Adrenal gland (tissue), 12 donors: Measurements from ENCODE around the gene MAP2. TPM values are rescaled to one million over a fixed set of nuclear protein-coding genes. Genes with fewer than 3 reads are reported as not detected.

ENCODE experiments used
- DNase-seq, 7 donors: peaks; one replicate each; pipeline ENCODE4 v3.0.0-alpha.2; 2019 to 2020
- H3K27ac ChIP-seq, 5 donors: fragments of 200-600 bp; sonication (generic) in 4 of 5; 1 replicate in 3 of 5; 2 replicates in 2 of 5; pipeline versions ENCODE4 v1.5.1 to v1.8.0; 2016 to 2020; ENCODE audit warnings: mild to moderate bottlenecking in 1 of 5
- H3K27me3 ChIP-seq: fragments of 200-600 bp; 2 replicates; pipeline ENCODE4 v1.8.0; 2021
- H3K36me3 ChIP-seq, 2 donors: fragments of 200-600 bp; replicated peaks in 1 of 2; 1 replicate in 1 of 2; 2 replicates in 1 of 2; pipeline versions ENCODE4 v1.5.1 to v1.8.0; 2018 to 2022
- H3K4me1 ChIP-seq, 2 donors: fragments of 200-600 bp; replicated peaks in 1 of 2; 1 replicate in 1 of 2; 2 replicates in 1 of 2; pipeline versions ENCODE4 v1.5.1 to v1.8.0; 2018 to 2021
- H3K4me3 ChIP-seq, 4 donors: fragments of 200-600 bp; sonication (generic) in 3 of 4; one replicate each; pipeline ENCODE4 v1.5.1; 2016 to 2018
- H3K9me3 ChIP-seq, 3 donors: fragments of 200-600 bp; sonication (generic) in 1 of 3; replicated peaks in 1 of 3; 1 replicate in 2 of 3; 2 replicates in 1 of 3; pipeline versions ENCODE4 v1.5.1 to v1.8.0; 2016 to 2021
- POLR2A ChIP-seq, 2 donors: fragments of 450-650 bp; IDR thresholded peaks; one replicate each; pipeline ENCODE4 v1.6.1; 2017; ENCODE audit warnings: antibody characterized with exemption in 2 of 2, mild to moderate bottlenecking in 2 of 2, moderate library complexity in 1 of 2
- WGBS, 4 donors: extraction: QIAGEN DNeasy Blood & Tissue Kit in 2 of 4; methylation state at CpG; one replicate each; pipeline versions ENCODE4 v1.1.5 to v1.1.7; 2013 to 2017; 5-methylcytosine and 5-hydroxymethylcytosine counted together
- intact Hi-C, 2 donors: fragments of 100-400 bp; cut with DNase I; formaldehyde crosslinking; loops; one replicate each; pipeline versions ENCODE4 v1.14.1 to v1.15.0; 2022 to 2023
- polyA plus RNA-seq, 3 donors: library from polyadenylated mRNA; stranded (reverse); fragments of 200-250 nt in 2 of 3; fragments of 350-450 nt in 1 of 3; fragmentation: Illumina TruSeq in 1 of 3; extraction: RNeasy Lipid Tissue Mini Kit (QIAGEN cat#74804) in 1 of 3; gene quantifications; one replicate each; pipeline ENCODE4 v1.2.3, GENCODE V29; 2013 to 2014
- total RNA-seq, 9 donors: library from RNA; depleted of rRNA in 4 of 9; stranded (reverse); fragments of >200 nt in 4 of 9; fragments of 120-200 nt in 1 of 9; fragmentation: NEBNext Ultra II Directional in 1 of 9; extraction: Animal tissue kit (Norgen Biotek cat#: 25700) in 1 of 9; gene quantifications; one replicate each; pipeline versions ENCODE4 v1.1.0 to v1.2.4, GENCODE V29; 2013 to 2023
- TF ChIP-seq, protein P1 (sequence below), 6 experiments: fragments of 450-650 bp in 4 of 6; fragments of 200-600 bp in 2 of 6; sonication (generic) in 1 of 6; IDR thresholded peaks; 1 replicate in 5 of 6; 2 replicates in 1 of 6; pipeline versions ENCODE4 v1.5.1 to v1.8.0; 2016 to 2021; ENCODE audit warnings: antibody characterized with exemption in 6 of 6, mild to moderate bottlenecking in 2 of 6, moderate library complexity in 1 of 6
- donor health status: healthy with polysubstance abuse.
- donor health status: Bipolar disorder and iron deficiency.
- donor health status: DM: yes; HTN: yes; CAD: no.
- donor health status: DM: no; HTN: no; CAD: no.
- donor health status: DM: no; HTN: no; CAD: no.
- donor health status: DM: yes; HTN: yes; CAD: no.

Gene MAP2
- total and polyA plus RNA-seq, 12 donors = 2.2 to 25.5 (median 6.0) TPM

GRCh38 chr2:209560911-209561310 lies 137.1 kb downstream of the MAP2 start:
- Histone ChIP-seq H3K9me3 (no peaks in the 10 kb centered on the region), H3K27ac (no peak overlapping the region), H3K4me3 (no peak overlapping the region), H3K36me3 (no peaks in the 10 kb centered on the region), H3K4me1 (no peaks in the 10 kb centered on the region), H3K27me3 (no peaks in the 10 kb centered on the region)
- intact Hi-C loops = no loop called here
- no peak for DNase-seq
- 71 to 74% (median 73%) methylated on average over 3 of the region's 3 CpGs for WGBS, 4 donors
- TF ChIP-seq, protein P1, sequence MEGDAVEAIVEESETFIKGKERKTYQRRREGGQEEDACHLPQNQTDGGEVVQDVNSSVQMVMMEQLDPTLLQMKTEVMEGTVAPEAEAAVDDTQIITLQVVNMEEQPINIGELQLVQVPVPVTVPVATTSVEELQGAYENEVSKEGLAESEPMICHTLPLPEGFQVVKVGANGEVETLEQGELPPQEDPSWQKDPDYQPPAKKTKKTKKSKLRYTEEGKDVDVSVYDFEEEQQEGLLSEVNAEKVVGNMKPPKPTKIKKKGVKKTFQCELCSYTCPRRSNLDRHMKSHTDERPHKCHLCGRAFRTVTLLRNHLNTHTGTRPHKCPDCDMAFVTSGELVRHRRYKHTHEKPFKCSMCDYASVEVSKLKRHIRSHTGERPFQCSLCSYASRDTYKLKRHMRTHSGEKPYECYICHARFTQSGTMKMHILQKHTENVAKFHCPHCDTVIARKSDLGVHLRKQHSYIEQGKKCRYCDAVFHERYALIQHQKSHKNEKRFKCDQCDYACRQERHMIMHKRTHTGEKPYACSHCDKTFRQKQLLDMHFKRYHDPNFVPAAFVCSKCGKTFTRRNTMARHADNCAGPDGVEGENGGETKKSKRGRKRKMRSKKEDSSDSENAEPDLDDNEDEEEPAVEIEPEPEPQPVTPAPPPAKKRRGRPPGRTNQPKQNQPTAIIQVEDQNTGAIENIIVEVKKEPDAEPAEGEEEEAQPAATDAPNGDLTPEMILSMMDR (IDR thresholded peaks at IDR 0.05) = no peak
- TF ChIP-seq POLR2A (IDR thresholded peaks at IDR 0.05) = no peak

DNA sequence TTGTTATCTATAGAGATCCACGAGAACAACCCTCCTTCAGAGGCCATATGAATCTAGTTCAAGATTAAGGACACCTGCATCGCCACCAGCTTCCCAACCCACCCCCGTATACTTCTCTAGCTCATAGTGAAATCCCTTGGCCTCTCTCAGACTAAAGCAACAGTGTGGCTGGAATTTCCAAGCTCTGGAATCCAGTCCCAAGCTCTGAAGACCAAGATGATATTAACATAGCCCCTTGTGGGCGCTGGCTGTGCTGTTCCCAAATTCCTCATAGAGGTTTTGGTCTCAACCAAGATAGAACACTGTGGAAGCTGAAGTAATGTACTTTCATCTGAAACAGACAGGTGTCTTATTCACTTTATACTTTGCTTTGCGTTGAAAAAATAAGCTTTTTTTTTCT lies 139.6 kb downstream of the MAP2 start:
- TF ChIP-seq, protein P1 (IDR thresholded peaks at IDR 0.05) = no peak
- TF ChIP-seq POLR2A (IDR thresholded peaks at IDR 0.05) = no peak
- Histone ChIP-seq H3K27ac (no peak overlapping the region), H3K27me3 (no peaks in the 10 kb centered on the region), H3K4me3 (no peak overlapping the region), H3K4me1 (no peaks in the 10 kb centered on the region), H3K36me3 (no peaks in the 10 kb centered on the region), H3K9me3 (no peaks in the 10 kb centered on the region)
- DNase-seq = no peak
- intact Hi-C loops = no loop called here
- 70 to 95% (median 84%) methylated on average over 5 of the region's 5 CpGs for WGBS, 4 donors

- no peak for DNase-seq
- H3K27me3 ChIP-seq = no peaks in the 10 kb centered on the region
- intact Hi-C loops = no loop called here
- WGBS, 4 donors = 86 to 97% (median 88%) methylated on average over 3 of the region's 3 CpGs
- H3K36me3 ChIP-seq = no peaks in the 10 kb centered on the region
- TF ChIP-seq, protein P1 (IDR thresholded peaks at IDR 0.05) = no peak
- no peak for TF ChIP-seq POLR2A (IDR thresholded peaks at IDR 0.05)
- no peaks in the 10 kb centered on the region for H3K9me3 ChIP-seq
- no peaks in the 10 kb centered on the region for H3K4me1 ChIP-seq
- H3K27ac ChIP-seq = no peak overlapping the region
- no peak overlapping the region for H3K4me3 ChIP-seq
Observed at GRCh38 chr2:209564816-209565215, 141.0 kb downstream of the MAP2 start.

GRCh38 chr2:209565896-209566582 lies 142.2 kb downstream of the MAP2 start:
- no peaks in the 10 kb centered on the region for H3K27me3 ChIP-seq
- 87 to 92% (median 92%) methylated on average over 7 of the region's 7 CpGs for WGBS, 4 donors

More at GRCh38 chr2:209565896-209566582, 142.2 kb downstream of the MAP2 start:
- Histone ChIP-seq H3K4me3 (no peak overlapping the region), H3K9me3 (no peaks in the 10 kb centered on the region), H3K27ac (no peak overlapping the region), H3K4me1 (no peaks in the 10 kb centered on the region), H3K36me3 (no peaks in the 10 kb centered on the region)
- no peak for TF ChIP-seq POLR2A (IDR thresholded peaks at IDR 0.05)
- TF ChIP-seq, protein P1 (IDR thresholded peaks at IDR 0.05) = no peak
- DNase-seq = no peak
- intact Hi-C loops = no loop called here
